Osteoblast (primary cell): ENCODE results near the gene RFX1. TPM values are rescaled to one million over a fixed set of nuclear protein-coding genes. Genes with fewer than 3 reads are reported as not detected.

Source experiments
- DNase-seq: peaks from one replicate; pipeline ENCODE4 v3.0.0; 2011; ENCODE audit warnings: low spot score, mixed read lengths; ENCODE audit not compliant: insufficient read length; ENCODE audit errors: missing footprints
- H2AFZ ChIP-seq: 2 replicates; pipeline ENCODE4 v1.6.0; 2011; ENCODE audit warnings: mild to moderate bottlenecking, low read length
- H3K27ac ChIP-seq: 2 replicates; pipeline ENCODE4 v1.5.1; 2011; ENCODE audit warnings: mild to moderate bottlenecking, low read depth, low read length, moderate library complexity
- H3K27me3 ChIP-seq: 2 replicates; pipeline ENCODE4 v1.6.0; 2012; ENCODE audit warnings: mild to moderate bottlenecking, control low read depth, inconsistent platforms, low read length, moderate library complexity; ENCODE audit not compliant: insufficient read depth
- H3K36me3 ChIP-seq: 2 replicates; pipeline ENCODE4 v1.5.1; 2011; ENCODE audit warnings: mild to moderate bottlenecking, low read length, control low read depth, moderate library complexity; ENCODE audit not compliant: insufficient read depth
- H3K4me1 ChIP-seq: 2 replicates; pipeline ENCODE4 v1.5.1; 2011; ENCODE audit warnings: mild to moderate bottlenecking, low read length, control low read depth, moderate library complexity; ENCODE audit not compliant: insufficient read depth
- H3K4me2 ChIP-seq: 2 replicates; pipeline ENCODE4 v1.6.0; 2011; ENCODE audit warnings: mild to moderate bottlenecking, low read length; ENCODE audit not compliant: insufficient read depth
- H3K4me3 ChIP-seq: fragments of 200-600 bp; sonication (generic); 3 replicates; pipeline ENCODE4 v1.5.1; 2012; ENCODE audit warnings: mild to moderate bottlenecking, low read length, inconsistent platforms; ENCODE audit not compliant: insufficient read depth
- H3K79me2 ChIP-seq: 2 replicates; pipeline ENCODE4 v1.6.0; 2012; ENCODE audit warnings: mild to moderate bottlenecking, low read length, control low read depth, inconsistent platforms; ENCODE audit not compliant: insufficient read depth
- H3K9me3 ChIP-seq: 2 replicates; pipeline ENCODE4 v1.5.1; 2011; ENCODE audit warnings: low read depth, low read length, control low read depth
- H4K20me1 ChIP-seq: 2 replicates; pipeline ENCODE4 v1.6.0; 2012; ENCODE audit warnings: mild to moderate bottlenecking, low read length, control low read depth; ENCODE audit not compliant: insufficient read depth
- CTCF ChIP-seq: IDR thresholded peaks from 2 replicates; pipeline ENCODE4 v1.5.1; 2011; ENCODE audit warnings: mild to moderate bottlenecking, low read depth, low read length, moderate library complexity; ENCODE audit errors: extremely low read depth
- total RNA-seq: library from RNA; depleted of rRNA; stranded (reverse); fragments of >200 nt; gene quantifications from 2 replicates; pipeline ENCODE4 v1.2.3, GENCODE V29; 2012

The RFX1 gene
- total RNA-seq, 1 donor = 2.5 TPM

- no peak for TF ChIP-seq CTCF
- H3K36me3 ChIP-seq = peaks cover 17% of the 10 kb centered on the region
- peaks cover 20% of the 10 kb centered on the region for H3K79me2 ChIP-seq
- H3K27ac ChIP-seq = no peak overlapping the region
- DNase-seq = no peak
- H2AFZ ChIP-seq = peak overlapping the region; percentile 96
- H4K20me1 ChIP-seq = peaks cover 12% of the 10 kb centered on the region
- H3K4me2 ChIP-seq = peak overlapping the region; percentile 90
- no peaks in the 10 kb centered on the region for H3K9me3 ChIP-seq
- H3K27me3 ChIP-seq = no peaks in the 10 kb centered on the region
- no peaks in the 10 kb centered on the region for H3K4me1 ChIP-seq
- H3K4me3 ChIP-seq = peak overlapping the region; percentile 88
These were observed 54.3 kb downstream of the RFX1 start for GRCh38 chr19:13951799-13952153.

GRCh38 chr19:13951043-13951442 is 55.1 kb downstream of the RFX1 start:
- H3K4me3 ChIP-seq = no peak overlapping the region
- H3K27me3 ChIP-seq = no peaks in the 10 kb centered on the region
- H3K9me3 ChIP-seq = no peaks in the 10 kb centered on the region
- H3K4me1 ChIP-seq = no peaks in the 10 kb centered on the region
- no peak overlapping the region for H3K4me2 ChIP-seq
- peaks cover 10% of the 10 kb centered on the region for H3K36me3 ChIP-seq
- peaks cover 12% of the 10 kb centered on the region for H4K20me1 ChIP-seq
- no peak for TF ChIP-seq CTCF
- H3K27ac ChIP-seq = no peak overlapping the region
- H3K79me2 ChIP-seq = peaks cover 20% of the 10 kb centered on the region
- no peak for DNase-seq
- no peak overlapping the region for H2AFZ ChIP-seq

GRCh38 chr19:13946414-13946813 is 59.7 kb downstream of the RFX1 start:
- Histone ChIP-seq H4K20me1 (no peaks in the 10 kb centered on the region), H3K4me2 (no peak overlapping the region), H3K4me1 (no peaks in the 10 kb centered on the region), H3K79me2 (no peaks in the 10 kb centered on the region), H3K27me3 (no peaks in the 10 kb centered on the region), H2AFZ (no peak overlapping the region), H3K4me3 (no peak overlapping the region), H3K27ac (no peak overlapping the region), H3K36me3 (no peaks in the 10 kb centered on the region), H3K9me3 (no peaks in the 10 kb centered on the region)
- peak; percentile 14 for DNase-seq
- no peak for TF ChIP-seq CTCF

GRCh38 chr19:13942023-13942684 is 64.0 kb downstream of the RFX1 start:
- no peaks in the 10 kb centered on the region for H3K79me2 ChIP-seq
- no peaks in the 10 kb centered on the region for H3K27me3 ChIP-seq
- H3K4me1 ChIP-seq = peaks cover 5% of the 10 kb centered on the region
- no peaks in the 10 kb centered on the region for H4K20me1 ChIP-seq
- H3K4me3 ChIP-seq = no peak overlapping the region
- H3K4me2 ChIP-seq = no peak overlapping the region
- DNase-seq = peak; percentile 70
- no peak for TF ChIP-seq CTCF
- H3K27ac ChIP-seq = no peak overlapping the region
- no peaks in the 10 kb centered on the region for H3K36me3 ChIP-seq
- H3K9me3 ChIP-seq = no peaks in the 10 kb centered on the region
- no peak overlapping the region for H2AFZ ChIP-seq
